GM23248 (cell line): ENCODE data around the gene SLC4A8.

ENCODE experiments used
- EZH2 ChIP-seq: fragments of 200-600 bp; sonication (generic); IDR thresholded peaks from 2 replicates; pipeline ENCODE4 v1.6.1; 2018; ENCODE audit warnings: antibody characterized with exemption, mild to moderate bottlenecking; ENCODE audit not compliant: insufficient read depth, poor library complexity, severe bottlenecking
- EZH2phosphoT487 ChIP-seq: fragments of 200-600 bp; sonication (generic); IDR thresholded peaks from 2 replicates; pipeline ENCODE4 v1.6.1; 2018; ENCODE audit warnings: antibody characterized with exemption, moderate library complexity, mild to moderate bottlenecking, low read depth; ENCODE audit not compliant: insufficient read depth

DNA sequence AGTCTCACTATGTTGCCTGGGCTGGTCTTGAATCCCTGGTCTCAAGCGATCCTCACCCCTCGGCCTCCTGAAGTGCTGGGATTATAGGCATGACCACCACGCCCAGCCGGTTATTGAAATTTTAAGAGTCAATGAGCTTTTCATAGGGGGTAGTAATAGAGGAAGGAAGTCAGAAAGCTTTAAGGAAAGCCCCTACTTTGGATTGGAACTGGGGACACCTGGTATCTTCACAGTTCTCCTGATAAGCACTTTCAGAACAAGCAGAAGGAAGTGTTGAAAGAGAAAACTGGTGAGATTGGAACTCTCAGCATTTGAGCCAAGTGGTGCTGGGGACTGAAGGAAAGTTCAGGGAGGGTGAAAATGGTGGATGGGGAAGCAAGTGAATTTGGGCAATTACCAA is 5.1 kb downstream of the SLC4A8 start:
- TF ChIP-seq EZH2 (no peak), EZH2phosphoT487 (no peak)
